A549 (cell line): ENCODE data around the gene MEF2B. TPM values are rescaled to one million over a fixed set of nuclear protein-coding genes. Genes with fewer than 3 reads are reported as not detected.

Experiments used
- ATAC-seq, 2 experiments: fragments of 200-7000 bp in 1 of 2; fragments of >200 bp in 1 of 2; cut with Nextera tagmentation in 1 of 2; cut with Tn5 transposase in 1 of 2; 3 replicates each; pipeline versions ENCODE4 v1.8.0 to v1.9.1; 2018 to 2020; ENCODE audit warnings: mild to moderate bottlenecking in 1 of 2, moderate library complexity in 1 of 2
- CTCF ChIA-PET: fragments of 300-600 bp; sonication (Branson Sonifier 250); formaldehyde crosslinking; extraction: SDS; loops from one replicate; lab custom pipeline; 2021; ENCODE audit warnings: antibody characterized with exemption, inconsistent platforms; lab: Yijun Ruan, JAX
- POLR2A ChIA-PET: fragments of 350-600 bp; formaldehyde crosslinking; extraction: SDS; loops from one replicate; lab custom pipeline; 2021; ENCODE audit warnings: antibody characterized with exemption, inconsistent platforms; lab: Yijun Ruan, JAX
- DNase-seq, 2 experiments: peaks; one replicate each; pipeline versions ENCODE4 v3.0.0 to v3.0.0-alpha.2; 2011 to 2016; ENCODE audit warnings: low read depth in 1 of 2, low spot score in 1 of 2
- FAIRE-seq: peaks from 2 replicates; lab custom pipeline; 2011; peaks lifted over from hg19 to GRCh38; lab: Jason Lieb, UNC
- H3K27ac ChIP-seq, 2 experiments: fragments of >200 bp; sonication (Bioruptor Twin); formaldehyde crosslinking; 3 replicates each; pipeline ENCODE4 v1.5.1; 2016 to 2017
- H3K4me1 ChIP-seq: fragments of >200 bp; sonication (Bioruptor Twin); formaldehyde crosslinking; 3 replicates; pipeline ENCODE4 v1.6.1; 2016
- H3K4me2 ChIP-seq: fragments of >200 bp; sonication (Bioruptor Twin); formaldehyde crosslinking; 3 replicates; pipeline ENCODE4 v1.6.1; 2016
- H3K4me3 ChIP-seq: fragments of >200 bp; sonication (Bioruptor Twin); formaldehyde crosslinking; 3 replicates; pipeline ENCODE4 v1.5.1; 2016
- H3K9me3 ChIP-seq: fragments of >200 bp; sonication (Bioruptor Twin); formaldehyde crosslinking; 3 replicates; pipeline ENCODE4 v1.6.1; 2016
- ATOH8 ChIP-seq: fragments of 250-450 bp; sonication (Bioruptor Pico); IDR thresholded peaks from 2 replicates; pipeline ENCODE4 v1.5.0; 2020; ENCODE audit warnings: low read depth, mild to moderate bottlenecking, moderate library complexity
- BCL3 ChIP-seq: fragments of >200 bp; sonication (Bioruptor Twin); formaldehyde crosslinking; IDR thresholded peaks from 3 replicates; pipeline ENCODE4 v1.6.1; 2016
- CBX2 ChIP-seq: fragments of 200-600 bp; sonication (generic); IDR thresholded peaks from 2 replicates; pipeline ENCODE4 v1.6.1; 2016; ENCODE audit warnings: low read depth, mild to moderate bottlenecking, borderline replicate concordance
- EHF ChIP-seq: fragments of 250-450 bp; sonication (Bioruptor Pico); IDR thresholded peaks from 2 replicates; pipeline ENCODE4 v1.5.0; 2020; ENCODE audit warnings: mild to moderate bottlenecking
- FOSB ChIP-seq: fragments of 250-450 bp; sonication (Bioruptor Pico); IDR thresholded peaks from 2 replicates; pipeline ENCODE4 v1.5.0; 2020; ENCODE audit warnings: mild to moderate bottlenecking, moderate library complexity
- FOXS1 ChIP-seq: fragments of 250-450 bp; sonication (Bioruptor Pico); IDR thresholded peaks from 2 replicates; pipeline ENCODE4 v1.5.0; 2020; ENCODE audit warnings: mild to moderate bottlenecking, moderate library complexity
- HES2 ChIP-seq: fragments of >200 bp; sonication (Bioruptor Twin); formaldehyde crosslinking; IDR thresholded peaks from 2 replicates; pipeline ENCODE4 v1.6.1; 2016
- HEYL ChIP-seq: fragments of 250-450 bp; sonication (Bioruptor Pico); IDR thresholded peaks from 2 replicates; pipeline ENCODE4 v1.8.0; 2021; ENCODE audit warnings: mild to moderate bottlenecking, moderate library complexity
- HMGXB4 ChIP-seq: fragments of 250-450 bp; sonication (Bioruptor Pico); IDR thresholded peaks from 2 replicates; pipeline ENCODE4 v1.5.0; 2021; ENCODE audit warnings: mild to moderate bottlenecking, moderate library complexity, borderline replicate concordance
- JUNB ChIP-seq: fragments of >200 bp; sonication (Bioruptor Twin); formaldehyde crosslinking; IDR thresholded peaks from 2 replicates; pipeline ENCODE4 v1.6.1; 2016
- KDM1A ChIP-seq: fragments of 200-600 bp; sonication (generic); IDR thresholded peaks from 2 replicates; pipeline ENCODE4 v1.6.1; 2016; ENCODE audit warnings: low read depth, mild to moderate bottlenecking
- KDM5A ChIP-seq: fragments of 200-600 bp; sonication (generic); IDR thresholded peaks from 2 replicates; pipeline ENCODE4 v1.6.1; 2016; ENCODE audit warnings: antibody characterized with exemption, mild to moderate bottlenecking
- PHF8 ChIP-seq: fragments of 200-600 bp; sonication (generic); IDR thresholded peaks from 2 replicates; pipeline ENCODE4 v1.6.1; 2016; ENCODE audit warnings: low read depth, mild to moderate bottlenecking, antibody characterized with exemption, moderate library complexity, borderline replicate concordance
- POLR2AphosphoS2 ChIP-seq: conservative IDR thresholded peaks from 2 replicates; pipeline ENCODE4 v1.6.1; 2012; ENCODE audit warnings: low read length, improper control_type of control experiment, inconsistent platforms
- RCOR1 ChIP-seq: fragments of 150-350 bp; IDR thresholded peaks from 2 replicates; pipeline ENCODE4 v1.6.1; 2014; ENCODE audit warnings: antibody characterized with exemption, low read length, low read depth
- TFCP2L1 ChIP-seq: fragments of 250-450 bp; sonication (Bioruptor Pico); IDR thresholded peaks from 2 replicates; pipeline ENCODE4 v1.5.0; 2021; ENCODE audit warnings: mild to moderate bottlenecking
- ZFP36 ChIP-seq: fragments of 450-650 bp; IDR thresholded peaks from 2 replicates; pipeline ENCODE4 v1.6.1; 2014; ENCODE audit warnings: borderline replicate concordance; ENCODE audit not compliant: partially characterized antibody
- WGBS: methylation state at CpG from one replicate; pipeline ENCODE4 v1.1.6; 2017; ENCODE audit errors: missing lambda C conversion rate; 5-methylcytosine and 5-hydroxymethylcytosine counted together
- polyA plus RNA-seq, 4 experiments: library from polyadenylated mRNA; depleted of rRNA in 3 of 4; stranded (reverse); fragments of >200 nt; fragmentation: RNase III in 1 of 4; extraction: RNeasy Plus Mini Kit Qiagen cat#74134 plus additional on column Dnase treatment in 1 of 4; gene quantifications; 2 replicates in 3 of 4; 3 replicates in 1 of 4; pipeline ENCODE4 v1.2.3, GENCODE V29; 2011 to 2017
- TF ChIP-seq, protein P1 (sequence below): IDR thresholded peaks from 2 replicates; pipeline ENCODE4 v1.6.1; 2012; ENCODE audit warnings: low read depth, borderline replicate concordance
- TF ChIP-seq, protein P2 (sequence below): fragments of 450-650 bp; IDR thresholded peaks from 2 replicates; pipeline ENCODE4 v1.6.1; 2014; ENCODE audit warnings: antibody characterized with exemption
- TF ChIP-seq, protein P3 (sequence below): fragments of 200-600 bp; sonication (generic); IDR thresholded peaks from 2 replicates; pipeline ENCODE4 v1.6.1; 2016; ENCODE audit warnings: antibody characterized with exemption, mild to moderate bottlenecking, moderate library complexity

The MEF2B gene
- polyA plus RNA-seq, 2 of the 4 experiments (the other 2 are of a cell fraction), result 0.10 to 0.13 TPM

DNA sequence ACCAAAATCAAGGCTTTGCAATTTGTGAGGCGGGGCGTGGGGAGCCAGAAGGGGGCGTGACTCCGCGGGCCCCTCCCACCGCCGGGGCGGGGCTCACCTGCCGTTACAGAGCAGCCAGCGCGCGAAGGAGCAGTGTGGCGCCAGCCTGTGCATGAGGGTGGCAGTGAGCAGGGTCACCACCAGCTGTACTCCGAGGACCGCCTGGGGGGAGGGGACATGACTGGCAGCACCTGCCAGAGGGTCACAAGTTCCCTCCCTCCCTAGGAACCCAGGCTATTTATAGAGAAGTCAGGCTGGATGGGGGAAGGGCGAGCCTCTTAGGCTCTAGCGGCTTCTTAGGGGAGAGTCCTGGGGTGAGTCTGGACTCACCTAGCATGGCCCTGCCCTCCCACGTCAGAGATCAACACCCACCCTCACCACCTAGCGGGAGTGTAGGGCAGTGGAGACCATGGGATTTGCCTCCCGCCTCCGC, 35.3 kb downstream of the MEF2B start:
- ChIA-PET CTCF (no interaction called here), POLR2A (interaction anchor here (0.6 kb wide), 1 partner anchor 66 kb away, joined by 3 read pairs; no protein-coding TSS in a partner anchor)
- 0 out of 3 replicates have a peak, but pooled peaks cover 7% of the 10 kb centered on the region for H3K4me1 ChIP-seq
- TF ChIP-seq, protein P1, sequence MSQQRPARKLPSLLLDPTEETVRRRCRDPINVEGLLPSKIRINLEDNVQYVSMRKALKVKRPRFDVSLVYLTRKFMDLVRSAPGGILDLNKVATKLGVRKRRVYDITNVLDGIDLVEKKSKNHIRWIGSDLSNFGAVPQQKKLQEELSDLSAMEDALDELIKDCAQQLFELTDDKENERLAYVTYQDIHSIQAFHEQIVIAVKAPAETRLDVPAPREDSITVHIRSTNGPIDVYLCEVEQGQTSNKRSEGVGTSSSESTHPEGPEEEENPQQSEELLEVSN, result no peak
- TF ChIP-seq HES2 (no peak), JUNB (no peak), HEYL (CRISPR knock-in tag) (no peak), BCL3 (no peak), ATOH8 (no peak), ZFP36 (no peak), FOSB (no peak), POLR2AphosphoS2 (no peak)
- FAIRE-seq (no peak), ATAC-seq (no peak), DNase-seq (no peak)
- H3K4me3 ChIP-seq, result no peak overlapping the region
- no peak overlapping the region for H3K4me2 ChIP-seq
- no peak overlapping the region for H3K27ac ChIP-seq
- H3K9me3 ChIP-seq, result peaks cover 7% of the 10 kb centered on the region; the same call in 2 of the 3 replicates
- WGBS, result 76% methylated on average over 10 of the region's 21 CpGs

DNA sequence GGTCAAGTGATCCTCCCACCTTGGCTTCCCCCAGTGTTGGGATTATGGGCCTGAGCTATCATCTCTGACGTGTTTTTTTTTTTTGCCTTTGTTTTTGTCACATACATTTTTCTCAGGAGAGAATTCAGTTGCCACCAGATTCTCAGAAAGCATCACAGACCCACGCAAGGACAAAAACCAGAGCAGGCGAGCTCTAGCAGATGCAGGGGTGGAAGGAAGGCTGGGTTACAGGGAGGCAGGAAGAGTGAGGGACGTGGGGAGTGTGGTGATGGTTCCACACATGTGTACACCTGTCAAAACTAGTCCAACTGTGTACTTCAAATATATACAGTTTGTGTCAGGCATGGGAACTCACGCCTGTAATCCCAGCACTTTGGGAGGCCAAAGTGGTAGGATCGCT, 36.1 kb downstream of the MEF2B start:
- TF ChIP-seq TFCP2L1 (CRISPR knock-in tag) (no peak), EHF (no peak)
- H3K4me2 ChIP-seq, result no peak overlapping the region
- WGBS, result 92% methylated on average over 6 of the region's 6 CpGs
- 0 out of 3 replicates have a peak, but pooled peaks cover 7% of the 10 kb centered on the region for H3K4me1 ChIP-seq
- H3K4me3 ChIP-seq, result no peak overlapping the region
- DNase-seq (no peak), ATAC-seq (no peak), FAIRE-seq (no peak)
- H3K9me3 ChIP-seq, result peaks cover 7% of the 10 kb centered on the region; the same call in 2 of the 3 replicates
- H3K27ac ChIP-seq, result no peak overlapping the region
- CTCF ChIA-PET, result interaction anchor here (0.7 to 1.5 kb wide), 3 partner anchors 12 to 244 kb away, joined by 3 read pairs; no protein-coding TSS in a partner anchor
- POLR2A ChIA-PET, result no interaction called here

- ATAC-seq (no peak), DNase-seq (no peak), FAIRE-seq (no peak)
- ChIA-PET POLR2A (no interaction called here), CTCF (interaction anchor here (1.5 kb wide), 1 partner anchor 13 kb away, joined by 3 read pairs; no protein-coding TSS in a partner anchor)
- H3K4me3 ChIP-seq, result no peak overlapping the region
- no peak overlapping the region for H3K27ac ChIP-seq
- H3K9me3 ChIP-seq, result peaks cover 7% of the 10 kb centered on the region; the same call in 2 of the 3 replicates
- 0 out of 3 replicates have a peak, but pooled peaks cover 7% of the 10 kb centered on the region for H3K4me1 ChIP-seq
- H3K4me2 ChIP-seq, result no peak overlapping the region
- WGBS, result 95% methylated on average over 6 of the region's 12 CpGs
- no peak for TF ChIP-seq CBX2
- no peak for TF ChIP-seq KDM1A
- TF ChIP-seq, protein P2, sequence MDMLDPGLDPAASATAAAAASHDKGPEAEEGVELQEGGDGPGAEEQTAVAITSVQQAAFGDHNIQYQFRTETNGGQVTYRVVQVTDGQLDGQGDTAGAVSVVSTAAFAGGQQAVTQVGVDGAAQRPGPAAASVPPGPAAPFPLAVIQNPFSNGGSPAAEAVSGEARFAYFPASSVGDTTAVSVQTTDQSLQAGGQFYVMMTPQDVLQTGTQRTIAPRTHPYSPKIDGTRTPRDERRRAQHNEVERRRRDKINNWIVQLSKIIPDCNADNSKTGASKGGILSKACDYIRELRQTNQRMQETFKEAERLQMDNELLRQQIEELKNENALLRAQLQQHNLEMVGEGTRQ, result no peak
- no peak for TF ChIP-seq JUNB
Measured at GRCh38 chr19:19132912-19133311, 37.2 kb downstream of the MEF2B start.

GRCh38 chr19:19131989-19132388, 38.1 kb downstream of the MEF2B start:
- 57% methylated on average over 3 of the region's 3 CpGs for WGBS
- 0 out of 3 replicates have a peak, but pooled peaks cover under 1% of the 10 kb centered on the region for H3K4me1 ChIP-seq
- no peak overlapping the region for H3K4me3 ChIP-seq
- H3K9me3 ChIP-seq, result peaks cover 7% of the 10 kb centered on the region; the same call in 2 of the 3 replicates
- DNase-seq (no peak), ATAC-seq (no peak), FAIRE-seq (no peak)
- H3K27ac ChIP-seq, result no peak overlapping the region
- H3K4me2 ChIP-seq, result no peak overlapping the region
- ChIA-PET POLR2A (no interaction called here), CTCF (no interaction called here)
- TF ChIP-seq KDM5A, result no peak
- no peak for TF ChIP-seq HMGXB4
- TF ChIP-seq PHF8, result no peak
- TF ChIP-seq, protein P3, sequence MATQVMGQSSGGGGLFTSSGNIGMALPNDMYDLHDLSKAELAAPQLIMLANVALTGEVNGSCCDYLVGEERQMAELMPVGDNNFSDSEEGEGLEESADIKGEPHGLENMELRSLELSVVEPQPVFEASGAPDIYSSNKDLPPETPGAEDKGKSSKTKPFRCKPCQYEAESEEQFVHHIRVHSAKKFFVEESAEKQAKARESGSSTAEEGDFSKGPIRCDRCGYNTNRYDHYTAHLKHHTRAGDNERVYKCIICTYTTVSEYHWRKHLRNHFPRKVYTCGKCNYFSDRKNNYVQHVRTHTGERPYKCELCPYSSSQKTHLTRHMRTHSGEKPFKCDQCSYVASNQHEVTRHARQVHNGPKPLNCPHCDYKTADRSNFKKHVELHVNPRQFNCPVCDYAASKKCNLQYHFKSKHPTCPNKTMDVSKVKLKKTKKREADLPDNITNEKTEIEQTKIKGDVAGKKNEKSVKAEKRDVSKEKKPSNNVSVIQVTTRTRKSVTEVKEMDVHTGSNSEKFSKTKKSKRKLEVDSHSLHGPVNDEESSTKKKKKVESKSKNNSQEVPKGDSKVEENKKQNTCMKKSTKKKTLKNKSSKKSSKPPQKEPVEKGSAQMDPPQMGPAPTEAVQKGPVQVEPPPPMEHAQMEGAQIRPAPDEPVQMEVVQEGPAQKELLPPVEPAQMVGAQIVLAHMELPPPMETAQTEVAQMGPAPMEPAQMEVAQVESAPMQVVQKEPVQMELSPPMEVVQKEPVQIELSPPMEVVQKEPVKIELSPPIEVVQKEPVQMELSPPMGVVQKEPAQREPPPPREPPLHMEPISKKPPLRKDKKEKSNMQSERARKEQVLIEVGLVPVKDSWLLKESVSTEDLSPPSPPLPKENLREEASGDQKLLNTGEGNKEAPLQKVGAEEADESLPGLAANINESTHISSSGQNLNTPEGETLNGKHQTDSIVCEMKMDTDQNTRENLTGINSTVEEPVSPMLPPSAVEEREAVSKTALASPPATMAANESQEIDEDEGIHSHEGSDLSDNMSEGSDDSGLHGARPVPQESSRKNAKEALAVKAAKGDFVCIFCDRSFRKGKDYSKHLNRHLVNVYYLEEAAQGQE, result no peak
- TF ChIP-seq RCOR1, result no peak
- no peak for TF ChIP-seq FOXS1
